Measurements from ENCODE around the gene ATRAID.

The ATRAID gene

GRCh38 chr2:27255660-27256059 lies 43.8 kb downstream of the ATRAID start:
- no peak for TF ChIP-seq CTCF (IDR thresholded peaks at IDR 0.05; ENCODE audit: insufficient read depth, low read length)
- TF ChIP-seq POLR2AphosphoS5 (IDR thresholded peaks at IDR 0.05; ENCODE audit: low read depth): no peak
- TF ChIP-seq GABPA (IDR thresholded peaks at IDR 0.05; ENCODE audit: low read depth): no peak
- no peak for TF ChIP-seq REST (IDR thresholded peaks at IDR 0.05; ENCODE audit: insufficient replicate concordance, low read depth)
- no peak for TF ChIP-seq SPI1 (IDR thresholded peaks at IDR 0.05; ENCODE audit: borderline replicate concordance, low read depth)
- Histone ChIP-seq H3K27ac (replicated peaks) (no peak overlapping the region), H3K27me3 (ENCODE audit: insufficient read depth, poor library complexity, severe bottlenecking) (peaks cover 21% of the 10 kb centered on the region), H3K4me3 (replicated peaks; ENCODE audit: insufficient read depth, low read length) (no peak overlapping the region)
- no peak for DNase-seq (ENCODE audit: low read depth in 1 of 2, low spot score in 1 of 2)

GRCh38 chr2:27256855-27257454 lies 45.1 kb downstream of the ATRAID start:
- no peak for DNase-seq (ENCODE audit: low read depth in 1 of 2, low spot score in 1 of 2)
- peaks cover 31% of the 10 kb centered on the region for H3K27me3 ChIP-seq (ENCODE audit: insufficient read depth, poor library complexity, severe bottlenecking)
- no peak overlapping the region for H3K27ac ChIP-seq (replicated peaks)
- TF ChIP-seq REST (IDR thresholded peaks at IDR 0.05; ENCODE audit: insufficient replicate concordance, low read depth): no peak
- TF ChIP-seq CTCF (IDR thresholded peaks at IDR 0.05; ENCODE audit: insufficient read depth, low read length): no peak
- TF ChIP-seq SPI1 (IDR thresholded peaks at IDR 0.05; ENCODE audit: borderline replicate concordance, low read depth): no peak
- no peak for TF ChIP-seq GABPA (IDR thresholded peaks at IDR 0.05; ENCODE audit: low read depth)
- H3K4me3 ChIP-seq (replicated peaks; ENCODE audit: insufficient read depth, low read length): no peak overlapping the region

- TF ChIP-seq SPI1 (IDR thresholded peaks at IDR 0.05; ENCODE audit: borderline replicate concordance, low read depth): no peak
- TF ChIP-seq CTCF (IDR thresholded peaks at IDR 0.05; ENCODE audit: insufficient read depth, low read length): no peak
- TF ChIP-seq POLR2AphosphoS5 (IDR thresholded peaks at IDR 0.05; ENCODE audit: low read depth): no peak
- no peak for TF ChIP-seq GABPA (IDR thresholded peaks at IDR 0.05; ENCODE audit: low read depth)
- TF ChIP-seq REST (IDR thresholded peaks at IDR 0.05; ENCODE audit: insufficient replicate concordance, low read depth): no peak
- DNase-seq (ENCODE audit: low read depth in 1 of 2, low spot score in 1 of 2): no peak
- Histone ChIP-seq H3K27ac (replicated peaks) (no peak overlapping the region), H3K4me3 (replicated peaks; ENCODE audit: insufficient read depth, low read length) (no peak overlapping the region), H3K27me3 (ENCODE audit: insufficient read depth, poor library complexity, severe bottlenecking) (peaks cover 38% of the 10 kb centered on the region)
Measured at GRCh38 chr2:27258051-27258450, 46.2 kb downstream of the ATRAID start.
